K562 (cell line): ENCODE results near the gene RNF11. TPM values are rescaled to one million over a fixed set of nuclear protein-coding genes. Genes with fewer than 3 reads are reported as not detected.
A peak's percentile ranks its signal among the peaks of the same experiment; 100 is the strongest.

Experiments used
- ATAC-seq: fragments of 200-7000 bp; cut with Tn5 transposase; 3 replicates; pipeline ENCODE4 v1.9.1; 2020; ENCODE audit warnings: moderate library complexity
- BruUV-seq: library from RNA; stranded (reverse); fragments of 400-500 nt; replicated peaks from 2 replicates; lab custom pipeline; 2021; lab: Mats Ljungman, UMichigan
- CTCF ChIA-PET: fragments of 300-600 bp; formaldehyde crosslinking; extraction: SDS; loops from one replicate; lab custom pipeline; 2021; ENCODE audit warnings: low intra/inter-chr PET ratio; lab: Yijun Ruan, JAX
- POLR2A ChIA-PET: fragments of 300-600, 350-650 bp; sonication (Branson Sonifier 250); formaldehyde crosslinking; extraction: SDS; loops from one replicate; lab custom pipeline; 2021; ENCODE audit warnings: antibody characterized with exemption, inconsistent platforms; lab: Yijun Ruan, JAX
- DNase-seq, 4 experiments: peaks; one replicate each; pipeline versions ENCODE4 v3.0.0 to v3.0.0-alpha.2; 2011 to 2018; ENCODE audit warnings: low spot score in 3 of 4, mixed read lengths in 3 of 4; ENCODE audit errors: extremely low read depth in 1 of 4
- FAIRE-seq: peaks from 2 replicates; lab custom pipeline; 2011; peaks lifted over from hg19 to GRCh38; lab: Jason Lieb, UNC
- H2AFZ ChIP-seq: 2 replicates; pipeline ENCODE4 v1.6.0; 2011; ENCODE audit warnings: low read depth, low read length, control low read depth, inconsistent platforms
- H3K27ac ChIP-seq: fragments of 200-600 bp; 3 replicates; pipeline ENCODE4 v1.8.0; 2011; ENCODE audit warnings: low read depth, mild to moderate bottlenecking, control low read depth, inconsistent platforms, low read length, moderate library complexity, mixed read lengths; ENCODE audit errors: extremely low read depth
- H3K27me3 ChIP-seq, 2 experiments: fragments of 300-600 bp in 1 of 2; 2 replicates in 1 of 2; 3 replicates in 1 of 2; pipeline versions ENCODE4 v1.6.0 to v1.8.0; 2011; ENCODE audit warnings: inconsistent platforms in 2 of 2, low read length in 2 of 2, mild to moderate bottlenecking in 1 of 2, mixed read lengths in 1 of 2, moderate library complexity in 1 of 2; ENCODE audit not compliant: control insufficient read depth in 2 of 2, insufficient read depth in 2 of 2
- H3K36me3 ChIP-seq: fragments of 300-600 bp; 3 replicates; pipeline ENCODE4 v1.8.0; 2011; ENCODE audit warnings: mild to moderate bottlenecking, low read length, inconsistent platforms; ENCODE audit not compliant: control insufficient read depth, insufficient read depth
- H3K4me1 ChIP-seq, 2 experiments: fragments of 200-600 bp in 1 of 2; replicated peaks in 1 of 2; 2 replicates in 1 of 2; 3 replicates in 1 of 2; pipeline versions ENCODE4 v1.5.1 to v1.8.0; 2011; ENCODE audit warnings: inconsistent platforms in 2 of 2, low read length in 2 of 2, mild to moderate bottlenecking in 1 of 2, mixed read lengths in 1 of 2, moderate library complexity in 1 of 2; ENCODE audit not compliant: control insufficient read depth in 2 of 2, insufficient read depth in 2 of 2
- H3K4me2 ChIP-seq: 2 replicates; pipeline ENCODE4 v1.6.1; 2011; ENCODE audit warnings: low read length, control low read depth, inconsistent platforms, mixed read lengths; ENCODE audit not compliant: insufficient read depth
- H3K4me3 ChIP-seq: fragments of 200-600 bp; sonication (generic), shearing (Covaris generic); 2 replicates; pipeline ENCODE4 v1.5.1; 2016; ENCODE audit warnings: control low read depth, inconsistent platforms
- H3K79me2 ChIP-seq: fragments of 200-600 bp; 3 replicates; pipeline ENCODE4 v1.8.0; 2011; ENCODE audit warnings: low read length, inconsistent platforms; ENCODE audit not compliant: control insufficient read depth, insufficient read depth
- H3K9ac ChIP-seq, 2 experiments: 2 replicates each; pipeline versions ENCODE4 v1.6.0 to v1.6.1; 2011; ENCODE audit warnings: low read depth in 2 of 2, low read length in 2 of 2, control low read depth in 1 of 2, inconsistent platforms in 1 of 2, mild to moderate bottlenecking in 1 of 2, mixed read lengths in 1 of 2; ENCODE audit not compliant: insufficient read depth in 1 of 2
- H3K9me1 ChIP-seq: one replicate; pipeline ENCODE4 v1.6.0; 2011; ENCODE audit warnings: inconsistent platforms, mild to moderate bottlenecking, low read length, moderate library complexity; ENCODE audit not compliant: control insufficient read depth, insufficient read depth
- H3K9me3 ChIP-seq: replicated peaks from 2 replicates; pipeline ENCODE4 v1.5.1; 2011; ENCODE audit warnings: low read depth, low read length, inconsistent platforms; ENCODE audit not compliant: control insufficient read depth, insufficient read depth
- H4K20me1 ChIP-seq: replicated peaks from 2 replicates; pipeline ENCODE4 v1.6.1; 2011; ENCODE audit warnings: low read length, inconsistent platforms, mixed read lengths; ENCODE audit not compliant: control insufficient read depth, insufficient read depth
- CREB1 ChIP-seq, 2 experiments: sonication (generic) in 1 of 2; formaldehyde crosslinking in 1 of 2; IDR thresholded peaks; 2 replicates each; pipeline versions ENCODE4 v1.6.1 to v1.8.0; 2012 to 2022; ENCODE audit warnings: inconsistent platforms in 1 of 2, mild to moderate bottlenecking in 1 of 2, missing genetic modification reagents in 1 of 2, moderate library complexity in 1 of 2
- CREM ChIP-seq: IDR thresholded peaks from 2 replicates; pipeline ENCODE4 v1.6.1; 2014; ENCODE audit warnings: antibody characterized with exemption, low read depth
- DLX4 ChIP-seq: fragments of 250-450 bp; sonication (Bioruptor Pico); IDR thresholded peaks from 2 replicates; pipeline ENCODE4 v1.6.1; 2021; ENCODE audit warnings: mild to moderate bottlenecking
- E2F6 ChIP-seq, 2 experiments: IDR thresholded peaks; 2 replicates each; pipeline ENCODE4 v1.6.1; 2011; ENCODE audit warnings: borderline replicate concordance in 1 of 2, control low read depth in 1 of 2, low read depth in 1 of 2, low read length in 1 of 2, mild to moderate bottlenecking in 1 of 2, mixed read lengths in 1 of 2, moderate library complexity in 1 of 2; ENCODE audit not compliant: insufficient read depth in 1 of 2, insufficient read length in 1 of 2, poor library complexity in 1 of 2, severe bottlenecking in 1 of 2; ENCODE audit errors: extremely low read depth in 1 of 2
- KLF16 ChIP-seq: IDR thresholded peaks from 2 replicates; pipeline ENCODE4 v1.6.1; 2016; ENCODE audit warnings: antibody characterized with exemption
- MCM5 ChIP-seq: fragments of 450-650 bp; IDR thresholded peaks from 2 replicates; pipeline ENCODE4 v1.6.1; 2016; ENCODE audit warnings: low read depth
- MED1 ChIP-seq: sonication (generic); formaldehyde crosslinking; IDR thresholded peaks from 2 replicates; pipeline ENCODE4 v1.8.1; 2023; ENCODE audit warnings: missing genetic modification reagents, borderline replicate concordance
- MTA3 ChIP-seq: fragments of 450-650 bp; formaldehyde crosslinking; IDR thresholded peaks from 2 replicates; pipeline ENCODE4 v1.6.1; 2017; ENCODE audit warnings: mild to moderate bottlenecking, borderline replicate concordance
- PHB2 ChIP-seq: fragments of 450-650 bp; IDR thresholded peaks from 2 replicates; pipeline ENCODE4 v1.6.1; 2017; ENCODE audit warnings: low read depth
- RBM15 ChIP-seq: fragments of 200-400 bp; formaldehyde crosslinking; IDR thresholded peaks from 2 replicates; pipeline ENCODE4 v1.6.1; 2018; ENCODE audit warnings: mild to moderate bottlenecking, low read length, moderate library complexity; ENCODE audit not compliant: insufficient read depth
- SIN3B ChIP-seq: fragments of 450-650 bp; IDR thresholded peaks from 2 replicates; pipeline ENCODE4 v1.6.1; 2017; ENCODE audit warnings: low read depth, mild to moderate bottlenecking, moderate library complexity
- SMC3 ChIP-seq: conservative IDR thresholded peaks from 2 replicates; pipeline ENCODE4 v1.6.1; 2011; ENCODE audit warnings: low read depth, low read length, improper control_type of control experiment; ENCODE audit not compliant: insufficient read depth
- STAG1 ChIP-seq: sonication (generic); formaldehyde crosslinking; IDR thresholded peaks from 2 replicates; pipeline ENCODE4 v1.5.0; 2020; ENCODE audit warnings: missing genetic modification reagents, borderline replicate concordance
- TBL1XR1 ChIP-seq, 2 experiments: IDR thresholded peaks; 2 replicates each; pipeline ENCODE4 v1.6.1; 2012; ENCODE audit warnings: improper control_type of control experiment in 2 of 2, low read length in 2 of 2, mild to moderate bottlenecking in 1 of 2
- TCF3 ChIP-seq: sonication (generic); formaldehyde crosslinking; IDR thresholded peaks from 2 replicates; pipeline ENCODE4 v1.4.0; 2020; ENCODE audit warnings: mild to moderate bottlenecking, missing genetic modification reagents
- YY1 ChIP-seq, 3 experiments: IDR thresholded peaks; 2 replicates each; pipeline ENCODE4 v1.6.1; 2011; ENCODE audit warnings: low read length in 2 of 3, mild to moderate bottlenecking in 2 of 3, moderate library complexity in 2 of 3, borderline replicate concordance in 1 of 3, control low read depth in 1 of 3, low read depth in 1 of 3; ENCODE audit not compliant: insufficient read depth in 3 of 3, insufficient replicate concordance in 2 of 3, control insufficient read depth in 1 of 3, insufficient read length in 1 of 3; ENCODE audit errors: extremely low read depth in 1 of 3
- ZNF589 ChIP-seq: fragments of 200-800 bp; sonication (Bioruptor generic); IDR thresholded peaks from 2 replicates; pipeline ENCODE4 v1.6.1; 2016; ENCODE audit warnings: low read depth, missing genetic modification characterization, missing compliant biosample characterization
- ZNF830 ChIP-seq: fragments of 250-450 bp; sonication (Bioruptor Pico); IDR thresholded peaks from 2 replicates; pipeline ENCODE4 v1.5.0; 2021; ENCODE audit warnings: mild to moderate bottlenecking
- WGBS: fragments of 100-300 bp; shearing (Covaris generic); methylation state at CpG from one replicate; pipeline ENCODE4 v1.1.6; 2016; ENCODE audit warnings: low coverage, mixed read lengths; ENCODE audit not compliant: insufficient coverage; ENCODE audit errors: missing lambda C conversion rate; 5-methylcytosine and 5-hydroxymethylcytosine counted together
- in situ Hi-C: fragments of 300-500 bp; cut with MboI; formaldehyde crosslinking; loops from 4 replicates; pipeline ENCODE4 v1.15.0; 2018; ENCODE audit warnings: inconsistent platforms, mixed read lengths
- intact Hi-C: fragments of 100-400 bp; cut with micrococcal nuclease; formaldehyde crosslinking; loops from 2 replicates; pipeline ENCODE4 v1.14.2; 2022
- polyA plus RNA-seq, 8 experiments: library from polyadenylated mRNA; depleted of rRNA in 4 of 8; stranded (reverse) in 5 of 8; unstranded in 3 of 8; fragments of >200 nt; fragmentation: Nextera tagmentation in 2 of 8; fragmentation: Illumina TruSeq in 1 of 8; extraction: Ambion mirVana in 2 of 8; extraction: Trizol in 1 of 8; gene quantifications; 2 replicates each; pipeline versions ENCODE4 v1.2.1 to v1.2.3, GENCODE V29; 2011 to 2014; ENCODE audit warnings: inconsistent platforms in 1 of 8, missing spikeins in 1 of 8
- total RNA-seq, 7 experiments: library from RNA; depleted of rRNA in 6 of 7; stranded (reverse); fragments of >200 nt in 6 of 7; fragmentation: Illumina TruSeq in 2 of 7; extraction: Trizol in 2 of 7; gene quantifications; 2 replicates each; pipeline versions ENCODE4 v1.2.1 to v1.2.3, GENCODE V29; 2011 to 2021; ENCODE audit warnings: low replicate concordance in 1 of 7

Gene RNF11
- total and polyA plus RNA-seq, 9 of the 15 experiments (the other 6 are each of a cell fraction or from before 2014, with no cell fraction given): 5.7 to 34.3 (median 23.1) TPM

- H4K20me1 ChIP-seq: no peaks in the 10 kb centered on the region
- intact Hi-C loops (loop anchor here (2.0 to 5.0 kb wide), 4 partner anchors 59 to 424 kb away; partner anchors contain the start of gene RNF11), in situ Hi-C loops (no loop called here)
- H3K27ac ChIP-seq: no peak overlapping the region; the same call in 2 of the 3 replicates
- H3K4me2 ChIP-seq: peak overlapping the region; percentile 8; the same call in 1 of the 2 replicates
- WGBS: 33% methylated on average over 32 of the region's 33 CpGs
- peaks cover 12 to 44% of the 10 kb centered on the region in 2 experiments; a peak in 4 of 5 replicates for H3K4me1 ChIP-seq
- FAIRE-seq: peak; percentile 92
- H2AFZ ChIP-seq: peak overlapping the region; percentile 97
- H3K4me3 ChIP-seq: no peak overlapping the region
- H3K9me1 ChIP-seq: no peaks in the 10 kb centered on the region
- peak; percentile 90 to 94 (median 91) for DNase-seq
- no TSS peak for BruUV-seq
- H3K9ac ChIP-seq: peak overlapping the region in 1 of 2 experiments; percentile 39; a peak in 2 of 4 replicates
- peak; percentile 92 for ATAC-seq
- ChIA-PET CTCF (interaction anchor here (0.5 to 1.1 kb wide), 3 partner anchors 48 to 377 kb away, joined by 3 read pairs; no protein-coding TSS in a partner anchor), POLR2A (interaction anchor here (0.6 to 1.4 kb wide), 6 partner anchors 8 to 926 kb away, joined by 3 to 6 read pairs (median 4); no protein-coding TSS in a partner anchor)
- H3K79me2 ChIP-seq: no peaks in the 10 kb centered on the region
- H3K27me3 ChIP-seq: no peaks in the 10 kb centered on the region
- no peaks in the 10 kb centered on the region for H3K36me3 ChIP-seq
- H3K9me3 ChIP-seq: no peaks in the 10 kb centered on the region
- TF ChIP-seq YY1 (IDR thresholded peaks at IDR 0.05; ENCODE audit: borderline replicate concordance in 1 of 3, control insufficient read depth in 1 of 3, extremely low read depth in 1 of 3, insufficient read depth in 3 of 3, insufficient read length in 1 of 3, insufficient replicate concordance in 2 of 3, low read depth in 1 of 3, low read length in 2 of 3): peak in 1 of 3 experiments; percentile 29
- peak; percentile 31; the same call in 1 of the 2 replicates for TF ChIP-seq CREM
- no peak for TF ChIP-seq ZNF830 (CRISPR knock-in tag)
- no peak for TF ChIP-seq DLX4 (CRISPR knock-in tag)
- TF ChIP-seq KLF16: peak; percentile 71; the same call in 1 of the 2 replicates
- TF ChIP-seq CREB1 (IDR thresholded peaks at IDR 0.05): 0 out of 2 replicates have a peak, but pooled peaks have one; percentile 12
- TF ChIP-seq CREB1 (CRISPR knock-in tag; IDR thresholded peaks at IDR 0.05): no peak
- TF ChIP-seq SIN3B: no peak
- TF ChIP-seq PHB2: no peak
- 0 out of 2 replicates have a peak, but pooled peaks have one; percentile 30 for TF ChIP-seq MTA3
- peak; percentile 83 to 97 for TF ChIP-seq E2F6 (IDR thresholded peaks at IDR 0.05; ENCODE audit: borderline replicate concordance in 1 of 2, extremely low read depth in 1 of 2, insufficient read depth in 1 of 2, insufficient read length in 1 of 2, low read depth in 1 of 2, low read length in 1 of 2, poor library complexity in 1 of 2, severe bottlenecking in 1 of 2)
- peak; percentile 61; the same call in 1 of the 2 replicates for TF ChIP-seq ZNF589 (CRISPR knock-in tag)
- 0 out of 2 replicates have a peak, but pooled peaks have one; percentile 21 for TF ChIP-seq TCF3 (CRISPR knock-in tag)
- TF ChIP-seq TBL1XR1 (IDR thresholded peaks at IDR 0.05; ENCODE audit: low read length in 2 of 2): peak in 1 of 2 experiments; percentile 73; a peak in 1 of 4 replicates
- no peak for TF ChIP-seq MCM5
- no peak for TF ChIP-seq RBM15
- TF ChIP-seq MED1 (CRISPR knock-in tag): no peak
- TF ChIP-seq SMC3: peak; percentile 88
- TF ChIP-seq STAG1 (CRISPR knock-in tag): peak; percentile 68; the same call in 1 of the 2 replicates
These were observed 60.6 kb downstream of the RNF11 start for GRCh38 chr1:51296383-51297357.
